COLO829 (cell line): ENCODE results near the gene ARHGAP18.

Experiments used
- DNase-seq: peaks from one replicate; pipeline ENCODE4 v3.0.0; 2012; ENCODE audit warnings: low spot score

ARHGAP18 gene

GRCh38 chr6:129670634-129671033 lies 39.3 kb downstream of the ARHGAP18 start:
- no peak for DNase-seq

GRCh38 chr6:129667621-129668020 lies 42.4 kb downstream of the ARHGAP18 start:
- no peak for DNase-seq

GRCh38 chr6:129667034-129667433 lies 42.9 kb downstream of the ARHGAP18 start:
- DNase-seq = no peak

- no peak for DNase-seq
These were observed 44.4 kb downstream of the ARHGAP18 start for GRCh38 chr6:129665555-129665954.

- no peak for DNase-seq
These were observed 46.4 kb downstream of the ARHGAP18 start for GRCh38 chr6:129663531-129663930.

- no peak for DNase-seq
These were observed 47.0 kb downstream of the ARHGAP18 start for GRCh38 chr6:129662980-129663431.

GRCh38 chr6:129662406-129662766 lies 47.6 kb downstream of the ARHGAP18 start:
- DNase-seq = no peak

- no peak for DNase-seq
These were observed 48.2 kb downstream of the ARHGAP18 start for GRCh38 chr6:129661536-129662405.

- no peak for DNase-seq
These were observed 49.7 kb downstream of the ARHGAP18 start for GRCh38 chr6:129660346-129660676.

- DNase-seq = peak; percentile 78
These were observed 50.2 kb downstream of the ARHGAP18 start for GRCh38 chr6:129659590-129660345.

- no peak for DNase-seq
These were observed 50.8 kb downstream of the ARHGAP18 start for GRCh38 chr6:129659167-129659566.

- DNase-seq = no peak
These were observed 52.5 kb downstream of the ARHGAP18 start for GRCh38 chr6:129657483-129657882.

GRCh38 chr6:129655334-129655733 lies 54.6 kb downstream of the ARHGAP18 start:
- no peak for DNase-seq

GRCh38 chr6:129653746-129654145 lies 56.2 kb downstream of the ARHGAP18 start:
- no peak for DNase-seq

GRCh38 chr6:129653229-129653628 lies 56.7 kb downstream of the ARHGAP18 start:
- no peak for DNase-seq

- DNase-seq = no peak
These were observed 58.7 kb downstream of the ARHGAP18 start for GRCh38 chr6:129651291-129651691.

- peak; percentile 51 for DNase-seq
These were observed 61.0 kb downstream of the ARHGAP18 start for GRCh38 chr6:129648819-129649491.

GRCh38 chr6:129647044-129647443 lies 62.9 kb downstream of the ARHGAP18 start:
- DNase-seq = no peak

GRCh38 chr6:129646642-129647041 lies 63.3 kb downstream of the ARHGAP18 start:
- no peak for DNase-seq

GRCh38 chr6:129645830-129646579 lies 64.0 kb downstream of the ARHGAP18 start:
- no peak for DNase-seq

GRCh38 chr6:129645106-129645829 lies 64.7 kb downstream of the ARHGAP18 start:
- no peak for DNase-seq
